Pancreas (tissue), 8 donors: ENCODE data around the gene GATA2. TPM values are rescaled to one million over a fixed set of nuclear protein-coding genes. Genes with fewer than 3 reads are reported as not detected.

Experiments
- polyA plus RNA-seq, 2 donors: library from polyadenylated mRNA; stranded (reverse); fragments of 200-250 nt; gene quantifications; one replicate each; pipeline ENCODE4 v1.2.3, GENCODE V29; 2013
- total RNA-seq, 6 donors: library from RNA; stranded (reverse); fragmentation: NEBNext Ultra II Directional in 4 of 6; extraction: Animal tissue kit (Norgen Biotek cat#: 25700) in 4 of 6; gene quantifications; one replicate each; pipeline versions ENCODE4 v1.2.1 to v1.2.4, GENCODE V29; 2021 to 2023
- donor health status: healthy with polysubstance abuse.
- donor health status: DM: no; HTN: no; CAD: no; lungs with moderate emphysema.
- donor health status: DM: no; HTN: no; CAD: no.
- donor health status: Bipolar disorder and iron deficiency.
- donor health status: DM: yes; HTN: yes; CAD: no.
- donor health status: DM: no; HTN: no; CAD: no.
- donor health status: DM: no; HTN: no; CAD: no.
- donor health status: DM: yes; HTN: yes; CAD: no.

Gene GATA2
- total and polyA plus RNA-seq, 8 donors, result 6.2 to 17.1 (median 11.1) TPM

Other genes with a start within 250 kb of the GATA2 start
- not detected for gene DNAJB8, start 26.3 kb downstream of the GATA2 start, total RNA-seq
- not detected for gene DNAJB8, start 26.3 kb downstream of the GATA2 start, polyA plus RNA-seq
- gene RPN1, start 157.6 kb upstream of the GATA2 start, total RNA-seq, result 100 to 1,000 TPM in 3 of 6 donors, 10 to 100 TPM in 3; 52.5 to 137 (median 99.4) TPM
- 10 to 100 TPM; 56.7 to 85.1 TPM for gene RPN1, start 157.6 kb upstream of the GATA2 start, polyA plus RNA-seq
- 100 to 1,000 TPM in 1 of 6 donors, 10 to 100 TPM in 5; 55.4 to 112 (median 70.7) TPM for gene RAB7A, start 233.0 kb upstream of the GATA2 start, total RNA-seq
- 10 to 100 TPM; 43.6 to 72.0 TPM for gene RAB7A, start 233.0 kb upstream of the GATA2 start, polyA plus RNA-seq